Prostate gland (tissue), 2 donors: ENCODE measurements around the gene CDK19.

ENCODE experiments used
- CTCF ChIP-seq, 4 experiments: fragments of 200-600 bp in 2 of 4; fragments of 450-650 bp in 2 of 4; sonication (generic) in 2 of 4; IDR thresholded peaks; 1 replicate in 3 of 4; 2 replicates in 1 of 4; pipeline ENCODE4 v1.5.1; 2016 to 2019; ENCODE audit warnings: antibody characterized with exemption in 4 of 4, mild to moderate bottlenecking in 2 of 4, moderate library complexity in 2 of 4
- POLR2A ChIP-seq: fragments of 450-650 bp; IDR thresholded peaks from one replicate; pipeline ENCODE4 v1.6.1; 2016; ENCODE audit warnings: antibody characterized with exemption, mild to moderate bottlenecking
- POLR2AphosphoS5 ChIP-seq: sonication (generic); formaldehyde crosslinking; IDR thresholded peaks from one replicate; pipeline ENCODE4 v1.6.1; 2017; ENCODE audit warnings: antibody characterized with exemption

- TF ChIP-seq CTCF (IDR thresholded peaks at IDR 0.05): no peak
- TF ChIP-seq POLR2AphosphoS5: no peak
- no peak for TF ChIP-seq POLR2A
These were observed 162.7 kb downstream of the CDK19 start for GRCh38 chr6:110652520-110652919.
